B cell (primary cell): ENCODE measurements around the gene ZFP64. TPM values are rescaled to one million over a fixed set of nuclear protein-coding genes. Genes with fewer than 3 reads are reported as not detected.
A peak's percentile ranks its signal among the peaks of the same experiment; 100 is the strongest.

ENCODE experiments used
- ATAC-seq: fragments of 200-7000 bp; cut with Tn5 transposase; one replicate; pipeline ENCODE4 v1.10.0; 2021; ENCODE audit warnings: low read depth, mild to moderate bottlenecking, moderate number of reproducible peaks, moderate library complexity
- CTCF ChIA-PET: fragments of 350-600 bp; sonication (Branson Sonifier 250); formaldehyde crosslinking; loops from one replicate; lab custom pipeline; 2021; ENCODE audit warnings: antibody characterized with exemption, inconsistent platforms; lab: Charles Lee
- POLR2A ChIA-PET: fragments of 350-600 bp; sonication (Branson Sonifier 250); formaldehyde crosslinking; loops from one replicate; lab custom pipeline; 2021; ENCODE audit warnings: antibody characterized with exemption; lab: Charles Lee
- DNase-seq: peaks from one replicate; pipeline ENCODE4 v3.0.0; 2013
- H2AFZ ChIP-seq: 2 replicates; pipeline ENCODE4 v1.6.1; 2012; ENCODE audit warnings: mild to moderate bottlenecking, low read depth, low read length; ENCODE audit not compliant: insufficient read depth, poor library complexity, severe bottlenecking
- H3K27ac ChIP-seq, 2 donors: 1 replicate in 1 of 2; 2 replicates in 1 of 2; pipeline ENCODE4 v1.5.1; 2012 to 2013; ENCODE audit warnings: low read length in 2 of 2, mild to moderate bottlenecking in 2 of 2, moderate library complexity in 1 of 2
- H3K27me3 ChIP-seq, 4 experiments: fragments of 200-600 bp in 1 of 4; sonication (generic) in 1 of 4; replicated peaks in 1 of 4; 1 replicate in 2 of 4; 2 replicates in 2 of 4; pipeline versions ENCODE4 v1.6.1 to v1.7.0; 2013 to 2016; ENCODE audit warnings: low read length in 3 of 4, mild to moderate bottlenecking in 2 of 4, mixed read lengths in 1 of 4, moderate library complexity in 1 of 4; ENCODE audit not compliant: insufficient read depth in 4 of 4, control insufficient read depth in 3 of 4; ENCODE audit errors: control extremely low read depth in 1 of 4
- H3K36me3 ChIP-seq, 2 experiments: replicated peaks in 1 of 2; 1 replicate in 1 of 2; 2 replicates in 1 of 2; pipeline versions ENCODE4 v1.6.1 to v1.7.1; 2013; ENCODE audit warnings: low read length in 1 of 2; ENCODE audit not compliant: insufficient read depth in 2 of 2, control insufficient read depth in 1 of 2; ENCODE audit errors: control extremely low read depth in 1 of 2, extremely low read depth in 1 of 2
- H3K4me1 ChIP-seq, 2 donors: fragments of 200-600 bp in 1 of 2; sonication (generic) in 1 of 2; 1 replicate in 1 of 2; 2 replicates in 1 of 2; pipeline versions ENCODE4 v1.5.1 to v1.6.1; 2013 to 2017; ENCODE audit warnings: low read length in 2 of 2; ENCODE audit not compliant: control insufficient read depth in 2 of 2, insufficient read depth in 2 of 2
- H3K4me2 ChIP-seq: replicated peaks from 2 replicates; pipeline ENCODE3; 2012; ENCODE audit warnings: mild to moderate bottlenecking, low read depth, low read length; ENCODE audit not compliant: poor library complexity, severe bottlenecking
- H3K4me3 ChIP-seq, 5 experiments: fragments of 200-600 bp in 1 of 5; sonication (generic) in 1 of 5; 1 replicate in 3 of 5; 2 replicates in 2 of 5; pipeline versions ENCODE4 v1.5.1 to v1.7.0; 2011 to 2016; ENCODE audit warnings: low read length in 4 of 5, mild to moderate bottlenecking in 4 of 5, low read depth in 2 of 5, control low read depth in 1 of 5, moderate library complexity in 1 of 5; ENCODE audit not compliant: insufficient read depth in 1 of 5; ENCODE audit errors: control extremely low read depth in 1 of 5, extremely low read depth in 1 of 5
- H3K79me2 ChIP-seq: fragments of 200-600 bp; sonication (generic); one replicate; pipeline ENCODE4 v1.6.0; 2016; ENCODE audit warnings: low read length; ENCODE audit not compliant: control insufficient read depth, insufficient read depth
- H3K9ac ChIP-seq: fragments of 200-600 bp; sonication (generic); 2 replicates; pipeline ENCODE4 v1.6.1; 2017; ENCODE audit warnings: mild to moderate bottlenecking, low read length, moderate library complexity
- H3K9me3 ChIP-seq, 3 donors: one replicate each; pipeline versions ENCODE4 v1.6.1 to v1.7.1; 2013; ENCODE audit warnings: low read length in 2 of 3; ENCODE audit not compliant: control insufficient read depth in 2 of 3, insufficient read depth in 1 of 3; ENCODE audit errors: control extremely low read depth in 1 of 3
- H4K20me1 ChIP-seq: 2 replicates; pipeline ENCODE4 v1.6.0; 2012; ENCODE audit warnings: mild to moderate bottlenecking, low read length; ENCODE audit not compliant: insufficient read depth, control insufficient read depth, poor library complexity, severe bottlenecking
- H3K27ac Mint-ChIP-seq: one replicate; pipeline ENCODE4 v1.8.0; 2021; ENCODE audit warnings: mixed read lengths
- H3K27me3 Mint-ChIP-seq: one replicate; pipeline ENCODE4 v1.8.0; 2021; ENCODE audit warnings: mixed read lengths
- H3K4me1 Mint-ChIP-seq: one replicate; pipeline ENCODE4 v1.8.0; 2021; ENCODE audit warnings: mixed read lengths
- H3K4me3 Mint-ChIP-seq: one replicate; pipeline ENCODE4 v1.8.0; 2021; ENCODE audit warnings: mixed read lengths
- H3K9me3 Mint-ChIP-seq: one replicate; pipeline ENCODE4 v1.8.0; 2022; ENCODE audit warnings: mixed read lengths; ENCODE audit not compliant: insufficient read depth
- EZH2 ChIP-seq: IDR thresholded peaks from 2 replicates; pipeline ENCODE4 v1.6.1; 2012; ENCODE audit warnings: borderline replicate concordance, low read depth, mild to moderate bottlenecking, moderate library complexity, low read length; ENCODE audit not compliant: insufficient read depth, poor library complexity, severe bottlenecking
- WGBS: methylation state at CpG from one replicate; pipeline ENCODE4 v1.1.5; 2013; ENCODE audit warnings: missing lambda C conversion rate; ENCODE audit not compliant: insufficient coverage; 5-methylcytosine and 5-hydroxymethylcytosine counted together
- intact Hi-C: fragments of 100-400 bp; cut with micrococcal nuclease; formaldehyde crosslinking; loops from one replicate; pipeline ENCODE4 v1.10.0; 2022
- polyA plus RNA-seq: library from polyadenylated mRNA; depleted of rRNA; stranded (reverse); fragments of >200 nt; gene quantifications from 2 replicates; pipeline ENCODE4 v1.2.3, GENCODE V29; 2012
- total RNA-seq, 2 donors: library from RNA; stranded (reverse); fragments of 120-200 nt in 1 of 2; gene quantifications; 1 replicate in 1 of 2; 2 replicates in 1 of 2; pipeline versions ENCODE4 v1.2.3 to v1.2.4, GENCODE V29; 2013 to 2022
- TF ChIP-seq, protein P1 (sequence below): fragments of 200-600 bp; IDR thresholded peaks from one replicate; pipeline ENCODE4 v1.8.0; 2022; ENCODE audit warnings: antibody characterized with exemption, mild to moderate bottlenecking

Gene ZFP64
- total and polyA plus RNA-seq, 2 donors (not counting 1 experiment from before 2014, with no cell fraction given), result 14.2 to 15.1 TPM

DNA sequence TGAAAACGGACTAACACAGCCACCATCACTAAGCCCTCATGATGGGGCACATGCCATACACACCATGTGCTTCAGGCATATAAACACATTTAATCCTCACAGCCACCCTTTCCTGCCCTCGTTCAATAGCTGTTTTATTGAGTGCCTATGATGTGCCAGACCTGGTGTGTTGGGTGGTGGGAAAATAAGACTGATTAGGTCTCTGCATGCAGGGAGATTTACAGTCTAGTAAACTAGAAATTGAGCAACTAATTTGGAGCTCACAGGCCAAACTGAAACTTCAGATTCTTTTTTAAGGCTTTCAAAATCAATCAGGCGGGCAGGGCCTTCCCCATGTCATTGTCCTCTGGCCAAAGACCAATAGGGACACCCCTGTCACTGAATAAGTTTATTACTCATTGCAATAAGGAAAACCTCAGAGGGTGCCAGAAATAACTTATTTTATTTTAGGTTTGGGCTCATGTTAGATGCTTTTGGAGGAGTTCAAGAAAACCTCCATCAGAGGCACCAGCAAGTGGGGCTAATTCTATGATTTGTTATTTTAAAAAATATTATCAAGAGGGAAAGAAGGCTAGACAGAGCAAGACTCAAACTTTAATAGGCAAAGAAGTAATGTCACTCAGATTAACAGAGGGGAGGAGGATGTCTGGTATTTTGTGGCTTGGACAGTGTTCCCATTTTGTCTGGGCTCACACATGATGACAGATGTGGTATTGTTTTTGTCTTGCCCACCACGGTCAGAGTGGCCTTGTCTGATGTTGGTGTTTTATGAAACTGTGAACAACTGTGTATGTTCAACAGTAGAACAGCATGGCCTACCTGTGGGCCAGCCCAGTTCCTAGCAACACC, 12.0 kb downstream of the ZFP64 start:
- DNase-seq, result no peak
- Mint-ChIP-seq H3K4me1 (peaks cover 23% of the 10 kb centered on the region), H3K27me3 (no peaks in the 10 kb centered on the region), H3K9me3 (no peaks in the 10 kb centered on the region), H3K27ac (no peak overlapping the region), H3K4me3 (peak overlapping the region; percentile 30)
- Histone ChIP-seq H3K9me3 (no peaks in the 10 kb centered on the region), H2AFZ (no peak overlapping the region), H3K4me2 (peak overlapping the region; percentile 9), H3K4me3 (no peak overlapping the region), H4K20me1 (peaks cover 7% of the 10 kb centered on the region), H3K4me1 (peaks cover 13 to 17% of the 10 kb centered on the region in 2 donors), H3K9ac (no peak overlapping the region), H3K27me3 (no peaks in the 10 kb centered on the region), H3K27ac (peak overlapping the region in 1 of 2 donors; percentile 11), H3K79me2 (peaks cover 43% of the 10 kb centered on the region), H3K36me3 (peaks cover 4 to 9% of the 10 kb centered on the region in 2 experiments)
- intact Hi-C loops, result no loop called here
- TF ChIP-seq, protein P1, sequence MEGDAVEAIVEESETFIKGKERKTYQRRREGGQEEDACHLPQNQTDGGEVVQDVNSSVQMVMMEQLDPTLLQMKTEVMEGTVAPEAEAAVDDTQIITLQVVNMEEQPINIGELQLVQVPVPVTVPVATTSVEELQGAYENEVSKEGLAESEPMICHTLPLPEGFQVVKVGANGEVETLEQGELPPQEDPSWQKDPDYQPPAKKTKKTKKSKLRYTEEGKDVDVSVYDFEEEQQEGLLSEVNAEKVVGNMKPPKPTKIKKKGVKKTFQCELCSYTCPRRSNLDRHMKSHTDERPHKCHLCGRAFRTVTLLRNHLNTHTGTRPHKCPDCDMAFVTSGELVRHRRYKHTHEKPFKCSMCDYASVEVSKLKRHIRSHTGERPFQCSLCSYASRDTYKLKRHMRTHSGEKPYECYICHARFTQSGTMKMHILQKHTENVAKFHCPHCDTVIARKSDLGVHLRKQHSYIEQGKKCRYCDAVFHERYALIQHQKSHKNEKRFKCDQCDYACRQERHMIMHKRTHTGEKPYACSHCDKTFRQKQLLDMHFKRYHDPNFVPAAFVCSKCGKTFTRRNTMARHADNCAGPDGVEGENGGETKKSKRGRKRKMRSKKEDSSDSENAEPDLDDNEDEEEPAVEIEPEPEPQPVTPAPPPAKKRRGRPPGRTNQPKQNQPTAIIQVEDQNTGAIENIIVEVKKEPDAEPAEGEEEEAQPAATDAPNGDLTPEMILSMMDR, result no peak
- TF ChIP-seq EZH2, result no peak
- POLR2A ChIA-PET, result no interaction called here
- ATAC-seq, result peak; percentile 28
- 57% methylated on average over 1 of the region's 4 CpGs for WGBS
- CTCF ChIA-PET, result interaction anchor here (1.0 kb wide), 1 partner anchor 29 kb away, joined by 3 read pairs; no protein-coding TSS in a partner anchor

DNA sequence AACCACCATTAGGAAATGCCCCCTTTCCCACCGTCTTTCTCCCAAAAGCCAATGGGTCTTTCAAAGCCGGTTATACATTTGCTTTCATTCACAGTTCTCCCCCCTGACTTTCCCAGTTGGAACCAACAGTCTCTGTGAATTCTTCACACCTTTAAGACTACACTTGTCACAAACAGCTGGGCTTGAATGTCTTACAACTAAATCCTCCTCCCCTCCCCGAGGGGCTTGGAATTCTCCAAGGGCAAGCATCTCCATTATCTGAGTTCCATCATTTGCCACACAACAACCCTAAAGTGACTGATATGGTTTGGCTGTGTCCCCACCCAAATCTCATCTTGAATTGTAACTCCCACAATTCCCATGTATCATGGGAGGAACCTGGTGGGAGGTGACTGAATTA, 12.9 kb downstream of the ZFP64 start:
- Histone ChIP-seq H3K4me2 (no peak overlapping the region), H3K9me3 (no peaks in the 10 kb centered on the region), H3K4me3 (no peak overlapping the region), H3K4me1 (peaks cover 13 to 17% of the 10 kb centered on the region in 2 donors), H4K20me1 (peaks cover 7% of the 10 kb centered on the region), H3K36me3 (peaks cover 4% of the 10 kb centered on the region in 2 experiments), H3K27ac (no peak overlapping the region), H3K27me3 (no peaks in the 10 kb centered on the region), H2AFZ (no peak overlapping the region), H3K9ac (no peak overlapping the region), H3K79me2 (peaks cover 43% of the 10 kb centered on the region)
- ChIA-PET POLR2A (no interaction called here), CTCF (interaction anchor here (1.0 kb wide), 1 partner anchor 28 kb away, joined by 3 read pairs; no protein-coding TSS in a partner anchor)
- 96% methylated on average over 3 of the region's 3 CpGs for WGBS
- TF ChIP-seq, protein P1, result no peak
- no peak for TF ChIP-seq EZH2
- no peaks in the 10 kb centered on the region for H3K9me3 Mint-ChIP-seq
- intact Hi-C loops, result no loop called here
- peaks cover 23% of the 10 kb centered on the region for H3K4me1 Mint-ChIP-seq
- no peak overlapping the region for H3K4me3 Mint-ChIP-seq
- no peak for ATAC-seq
- H3K27ac Mint-ChIP-seq, result no peak overlapping the region
- no peaks in the 10 kb centered on the region for H3K27me3 Mint-ChIP-seq
- DNase-seq, result no peak
